Transverse colon (tissue), 4 donors: ENCODE measurements around the gene STYXL2.

Experiments used
- EP300 ChIP-seq: sonication (generic); formaldehyde crosslinking; IDR thresholded peaks from one replicate; pipeline ENCODE4 v1.6.1; 2017; ENCODE audit warnings: antibody characterized with exemption, low read depth
- POLR2A ChIP-seq: fragments of 450-650 bp; IDR thresholded peaks from one replicate; pipeline ENCODE4 v1.6.1; 2016; ENCODE audit warnings: antibody characterized with exemption, mild to moderate bottlenecking, moderate library complexity
- POLR2AphosphoS5 ChIP-seq, 3 donors: sonication (generic); formaldehyde crosslinking; IDR thresholded peaks; one replicate each; pipeline ENCODE4 v1.6.1; 2016; ENCODE audit warnings: antibody characterized with exemption in 3 of 3
- TF ChIP-seq, protein P1 (sequence below), 5 experiments: fragments of 200-600 bp in 3 of 5; fragments of 450-650 bp in 2 of 5; sonication (generic) in 3 of 5; IDR thresholded peaks; 1 replicate in 2 of 5; 2 replicates in 3 of 5; pipeline ENCODE4 v1.5.1; 2016 to 2017; ENCODE audit warnings: antibody characterized with exemption in 5 of 5, inconsistent platforms in 3 of 5, mild to moderate bottlenecking in 2 of 5, moderate library complexity in 1 of 5

DNA sequence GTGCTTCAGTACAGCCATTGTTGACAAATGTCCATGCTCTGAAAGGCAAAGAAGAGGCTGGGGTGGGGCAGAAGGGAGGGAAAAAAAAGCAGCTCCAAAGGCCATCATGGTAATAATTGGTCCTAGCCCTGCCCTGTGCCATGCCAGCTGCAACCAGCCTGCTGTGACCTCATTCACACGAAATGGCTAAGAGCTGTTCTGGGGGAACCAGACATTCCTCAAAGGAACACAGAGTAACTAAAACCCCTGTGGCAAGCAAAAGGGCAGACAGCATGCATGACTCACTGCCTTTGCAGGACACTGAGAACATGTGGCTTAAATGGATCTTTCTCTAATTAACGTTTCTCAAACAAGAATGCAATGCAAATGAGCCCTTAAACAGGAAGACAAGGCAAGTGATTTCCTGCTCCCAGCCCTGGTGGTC lies 42.3 kb downstream of the STYXL2 start:
- TF ChIP-seq, protein P1, sequence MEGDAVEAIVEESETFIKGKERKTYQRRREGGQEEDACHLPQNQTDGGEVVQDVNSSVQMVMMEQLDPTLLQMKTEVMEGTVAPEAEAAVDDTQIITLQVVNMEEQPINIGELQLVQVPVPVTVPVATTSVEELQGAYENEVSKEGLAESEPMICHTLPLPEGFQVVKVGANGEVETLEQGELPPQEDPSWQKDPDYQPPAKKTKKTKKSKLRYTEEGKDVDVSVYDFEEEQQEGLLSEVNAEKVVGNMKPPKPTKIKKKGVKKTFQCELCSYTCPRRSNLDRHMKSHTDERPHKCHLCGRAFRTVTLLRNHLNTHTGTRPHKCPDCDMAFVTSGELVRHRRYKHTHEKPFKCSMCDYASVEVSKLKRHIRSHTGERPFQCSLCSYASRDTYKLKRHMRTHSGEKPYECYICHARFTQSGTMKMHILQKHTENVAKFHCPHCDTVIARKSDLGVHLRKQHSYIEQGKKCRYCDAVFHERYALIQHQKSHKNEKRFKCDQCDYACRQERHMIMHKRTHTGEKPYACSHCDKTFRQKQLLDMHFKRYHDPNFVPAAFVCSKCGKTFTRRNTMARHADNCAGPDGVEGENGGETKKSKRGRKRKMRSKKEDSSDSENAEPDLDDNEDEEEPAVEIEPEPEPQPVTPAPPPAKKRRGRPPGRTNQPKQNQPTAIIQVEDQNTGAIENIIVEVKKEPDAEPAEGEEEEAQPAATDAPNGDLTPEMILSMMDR (IDR thresholded peaks at IDR 0.05): no peak
- TF ChIP-seq EP300: no peak
- no peak for TF ChIP-seq POLR2A
- no peak for TF ChIP-seq POLR2AphosphoS5 (IDR thresholded peaks at IDR 0.05)
